ENCODE results near the gene NOS1AP.

DNA sequence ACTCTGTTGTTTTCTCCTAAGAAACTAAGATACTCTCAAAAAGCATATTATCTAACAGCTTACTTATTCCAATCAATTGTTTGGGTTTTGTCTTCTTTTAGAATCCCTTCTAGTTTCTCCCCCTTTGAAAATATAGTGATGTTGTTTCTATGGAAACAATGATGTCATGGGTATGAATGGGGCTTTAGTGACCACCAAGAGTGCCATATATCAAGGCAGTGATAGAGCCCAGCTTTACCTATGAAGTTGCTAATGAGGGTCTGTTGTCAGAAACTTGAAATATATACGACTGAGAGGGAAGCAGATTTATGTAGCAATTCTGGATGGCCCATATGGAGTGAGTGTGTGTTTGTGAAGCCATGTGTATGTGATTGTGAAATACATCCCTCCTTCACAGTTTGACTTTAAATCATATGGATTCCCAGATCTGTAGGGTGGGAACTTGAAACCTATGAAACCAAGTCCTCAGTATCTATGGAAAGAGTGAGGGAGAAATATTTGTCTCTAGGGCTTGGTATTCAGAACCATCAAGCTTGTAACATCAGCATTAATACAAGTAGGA lies 190.5 kb downstream of the NOS1AP start:
- TF ChIP-seq, protein P1, sequence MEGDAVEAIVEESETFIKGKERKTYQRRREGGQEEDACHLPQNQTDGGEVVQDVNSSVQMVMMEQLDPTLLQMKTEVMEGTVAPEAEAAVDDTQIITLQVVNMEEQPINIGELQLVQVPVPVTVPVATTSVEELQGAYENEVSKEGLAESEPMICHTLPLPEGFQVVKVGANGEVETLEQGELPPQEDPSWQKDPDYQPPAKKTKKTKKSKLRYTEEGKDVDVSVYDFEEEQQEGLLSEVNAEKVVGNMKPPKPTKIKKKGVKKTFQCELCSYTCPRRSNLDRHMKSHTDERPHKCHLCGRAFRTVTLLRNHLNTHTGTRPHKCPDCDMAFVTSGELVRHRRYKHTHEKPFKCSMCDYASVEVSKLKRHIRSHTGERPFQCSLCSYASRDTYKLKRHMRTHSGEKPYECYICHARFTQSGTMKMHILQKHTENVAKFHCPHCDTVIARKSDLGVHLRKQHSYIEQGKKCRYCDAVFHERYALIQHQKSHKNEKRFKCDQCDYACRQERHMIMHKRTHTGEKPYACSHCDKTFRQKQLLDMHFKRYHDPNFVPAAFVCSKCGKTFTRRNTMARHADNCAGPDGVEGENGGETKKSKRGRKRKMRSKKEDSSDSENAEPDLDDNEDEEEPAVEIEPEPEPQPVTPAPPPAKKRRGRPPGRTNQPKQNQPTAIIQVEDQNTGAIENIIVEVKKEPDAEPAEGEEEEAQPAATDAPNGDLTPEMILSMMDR (IDR thresholded peaks at IDR 0.05) = no peak
- no peak for TF ChIP-seq POLR2A (IDR thresholded peaks at IDR 0.05)

All from transverse colon (tissue), 3 donors.